Spleen (tissue), 7 donors: ENCODE data around the gene NAXE.

Experiments used
- POLR2A ChIP-seq, 3 donors: fragments of 450-650 bp; IDR thresholded peaks; one replicate each; pipeline ENCODE4 v1.5.1; 2017; ENCODE audit warnings: antibody characterized with exemption in 3 of 3, mild to moderate bottlenecking in 1 of 3
- POLR2AphosphoS5 ChIP-seq, 3 donors: sonication (generic); formaldehyde crosslinking; IDR thresholded peaks; one replicate each; pipeline ENCODE4 v1.5.1; 2017; ENCODE audit warnings: antibody characterized with exemption in 3 of 3
- TF ChIP-seq, protein P1 (sequence below), 11 experiments: fragments of 200-600 bp in 7 of 11; fragments of 450-650 bp in 4 of 11; sonication (generic) in 4 of 11; IDR thresholded peaks in 8 of 11; conservative IDR thresholded peaks in 3 of 11; 1 replicate in 7 of 11; 2 replicates in 4 of 11; pipeline versions ENCODE4 v1.4.0 to v1.8.0; 2016 to 2021; ENCODE audit warnings: antibody characterized with exemption in 11 of 11, inconsistent platforms in 4 of 11, mild to moderate bottlenecking in 1 of 11
- donor health status: DM: no; HTN: no; CAD: no; lungs with moderate emphysema.
- donor health status: DM: no; HTN: no; CAD: no.
- donor health status: DM: no; HTN: no; CAD: no.

DNA sequence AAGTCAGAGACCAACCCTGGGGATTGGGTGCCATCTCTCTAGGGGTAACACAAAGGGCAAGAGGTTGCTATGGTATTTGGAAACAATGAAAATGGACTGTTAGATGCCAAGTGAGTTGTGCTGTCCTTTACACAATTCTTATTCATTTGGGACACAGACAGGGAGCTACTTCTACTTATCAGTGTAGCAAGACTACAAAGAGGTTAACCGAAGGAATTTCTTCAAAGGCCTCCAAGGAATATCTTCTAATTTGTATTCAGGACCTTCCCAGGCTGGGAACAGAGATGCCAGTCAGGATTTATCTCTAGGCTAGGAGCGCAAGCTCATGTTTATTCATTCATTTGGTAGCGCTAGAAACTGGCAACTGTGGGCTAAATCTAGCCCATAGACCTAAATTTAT, 2.6 kb downstream of the NAXE start:
- TF ChIP-seq, protein P1, sequence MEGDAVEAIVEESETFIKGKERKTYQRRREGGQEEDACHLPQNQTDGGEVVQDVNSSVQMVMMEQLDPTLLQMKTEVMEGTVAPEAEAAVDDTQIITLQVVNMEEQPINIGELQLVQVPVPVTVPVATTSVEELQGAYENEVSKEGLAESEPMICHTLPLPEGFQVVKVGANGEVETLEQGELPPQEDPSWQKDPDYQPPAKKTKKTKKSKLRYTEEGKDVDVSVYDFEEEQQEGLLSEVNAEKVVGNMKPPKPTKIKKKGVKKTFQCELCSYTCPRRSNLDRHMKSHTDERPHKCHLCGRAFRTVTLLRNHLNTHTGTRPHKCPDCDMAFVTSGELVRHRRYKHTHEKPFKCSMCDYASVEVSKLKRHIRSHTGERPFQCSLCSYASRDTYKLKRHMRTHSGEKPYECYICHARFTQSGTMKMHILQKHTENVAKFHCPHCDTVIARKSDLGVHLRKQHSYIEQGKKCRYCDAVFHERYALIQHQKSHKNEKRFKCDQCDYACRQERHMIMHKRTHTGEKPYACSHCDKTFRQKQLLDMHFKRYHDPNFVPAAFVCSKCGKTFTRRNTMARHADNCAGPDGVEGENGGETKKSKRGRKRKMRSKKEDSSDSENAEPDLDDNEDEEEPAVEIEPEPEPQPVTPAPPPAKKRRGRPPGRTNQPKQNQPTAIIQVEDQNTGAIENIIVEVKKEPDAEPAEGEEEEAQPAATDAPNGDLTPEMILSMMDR (IDR thresholded peaks at IDR 0.05 in 8 of 11, conservative IDR thresholded peaks at IDR 0.05 in 3 of 11), result no peak
- TF ChIP-seq POLR2A (IDR thresholded peaks at IDR 0.05) (no peak), POLR2AphosphoS5 (IDR thresholded peaks at IDR 0.05) (no peak)
